HG02981 (cell line): ENCODE measurements around the gene WBP2NL.
"Not testable (repeated sequence)": the region's sequence is repeated elsewhere in the genome, so short reads cannot be mapped to it uniquely, and the experiment has no call there.

ENCODE experiments used
- ATAC-seq: cut with Tn5 transposase; IDR thresholded peaks from one replicate; pipeline ENCODE4 v1.9.1; 2021; ENCODE audit warnings: mild to moderate bottlenecking, moderate library complexity; ENCODE audit not compliant: unreplicated experiment

The WBP2NL gene

DNA sequence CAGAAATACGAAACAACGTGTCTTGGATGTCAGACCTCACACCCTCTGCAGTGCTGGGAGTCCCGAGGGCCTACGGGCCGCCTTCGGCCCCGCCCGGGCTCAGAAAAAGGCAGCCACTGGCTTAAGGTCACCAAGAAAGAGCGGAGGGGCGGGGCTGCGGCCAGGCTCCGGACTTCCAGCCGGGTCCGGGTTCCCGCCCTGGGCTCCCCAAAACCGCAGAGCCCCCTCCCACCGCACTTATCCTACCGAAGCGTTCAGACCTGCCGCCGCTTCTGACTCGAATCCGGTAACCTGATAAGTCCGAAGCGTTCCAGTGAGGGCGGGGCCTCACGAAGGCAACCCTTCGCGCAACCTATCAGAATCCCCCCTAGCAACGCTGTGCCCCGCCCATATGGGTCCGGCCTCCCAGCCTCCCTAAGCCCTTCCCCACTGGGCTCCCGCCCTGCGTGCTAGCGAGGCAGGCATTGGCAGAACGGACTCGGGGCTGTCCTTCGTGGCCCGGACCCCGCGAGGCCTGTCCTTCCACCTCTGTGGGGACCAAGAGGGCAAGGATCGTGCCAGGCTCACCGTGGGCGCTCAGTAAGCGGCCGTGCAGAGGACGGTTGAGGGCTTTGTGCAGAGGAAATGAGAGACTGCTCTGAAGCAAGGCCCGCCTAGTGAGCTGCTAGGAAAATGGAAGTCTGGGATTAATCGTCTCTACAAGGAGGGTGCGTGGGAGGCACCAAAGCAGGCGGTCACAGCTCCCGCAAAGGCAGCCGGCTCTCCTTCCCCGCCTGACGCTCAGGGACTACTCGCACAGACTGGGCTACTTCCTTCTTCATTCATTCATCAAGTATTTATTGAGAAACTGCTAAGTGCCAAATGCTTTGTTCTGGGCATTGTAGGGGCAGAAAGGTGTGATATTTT, 72.2 kb downstream of the WBP2NL start, which contains the start of gene NAGA:
Gene NAGA, minus strand, starts transcription at position 296 of the 906 bp plus-strand sequence. CDS start 515 bp downstream, outside the sequence.
- ATAC-seq: peak; percentile 86

GRCh38 chr22:42071508-42071907, 72.9 kb downstream of the WBP2NL start:
- ATAC-seq: not testable (repeated sequence)

GRCh38 chr22:42072606-42073330, 74.2 kb downstream of the WBP2NL start:
- ATAC-seq: no peak

- no peak for ATAC-seq
Observed at GRCh38 chr22:42073621-42074041, 75.0 kb downstream of the WBP2NL start.

DNA sequence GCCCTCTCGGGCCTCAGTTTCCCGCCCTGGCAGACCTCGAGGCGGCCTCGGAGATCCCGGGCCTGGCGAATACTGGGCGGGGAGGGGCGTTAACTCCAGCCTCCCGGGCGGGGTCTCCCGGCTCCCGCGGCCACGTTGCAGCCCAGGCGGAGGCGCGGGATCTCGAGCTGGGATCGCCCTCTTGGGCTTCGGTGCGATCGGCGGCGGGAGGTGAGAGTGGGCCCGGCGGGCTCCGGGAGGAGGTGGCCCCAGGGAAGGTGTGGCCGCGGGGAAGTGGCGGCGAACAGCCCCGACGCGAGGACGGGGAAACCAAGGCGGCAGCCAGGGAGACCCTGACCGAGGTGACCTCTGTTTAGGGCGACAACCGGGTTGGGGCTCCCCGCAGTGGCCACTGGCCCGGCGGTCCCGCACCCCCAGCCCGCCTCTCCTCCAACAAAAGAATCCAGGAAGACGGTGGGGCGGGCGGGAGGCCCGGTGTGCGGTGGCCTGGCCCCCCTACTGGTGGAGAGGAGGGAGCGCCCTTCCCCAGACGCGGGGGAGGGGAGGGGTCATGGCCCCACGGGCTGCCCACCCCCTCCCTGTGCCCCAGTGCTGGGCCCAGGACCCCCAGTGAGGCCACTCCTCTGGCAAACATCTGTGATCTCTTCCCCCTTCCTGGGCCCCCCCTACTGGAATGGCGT, 75.7 kb downstream of the WBP2NL start, which contains the start of gene PHETA2:
Gene PHETA2, plus strand, starts transcription at position 117 of the 680 bp plus-strand sequence. CDS start 3,046 bp downstream, outside the sequence.
- ATAC-seq: no peak

GRCh38 chr22:42074846-42075676, 76.5 kb downstream of the WBP2NL start:
- no peak for ATAC-seq

DNA sequence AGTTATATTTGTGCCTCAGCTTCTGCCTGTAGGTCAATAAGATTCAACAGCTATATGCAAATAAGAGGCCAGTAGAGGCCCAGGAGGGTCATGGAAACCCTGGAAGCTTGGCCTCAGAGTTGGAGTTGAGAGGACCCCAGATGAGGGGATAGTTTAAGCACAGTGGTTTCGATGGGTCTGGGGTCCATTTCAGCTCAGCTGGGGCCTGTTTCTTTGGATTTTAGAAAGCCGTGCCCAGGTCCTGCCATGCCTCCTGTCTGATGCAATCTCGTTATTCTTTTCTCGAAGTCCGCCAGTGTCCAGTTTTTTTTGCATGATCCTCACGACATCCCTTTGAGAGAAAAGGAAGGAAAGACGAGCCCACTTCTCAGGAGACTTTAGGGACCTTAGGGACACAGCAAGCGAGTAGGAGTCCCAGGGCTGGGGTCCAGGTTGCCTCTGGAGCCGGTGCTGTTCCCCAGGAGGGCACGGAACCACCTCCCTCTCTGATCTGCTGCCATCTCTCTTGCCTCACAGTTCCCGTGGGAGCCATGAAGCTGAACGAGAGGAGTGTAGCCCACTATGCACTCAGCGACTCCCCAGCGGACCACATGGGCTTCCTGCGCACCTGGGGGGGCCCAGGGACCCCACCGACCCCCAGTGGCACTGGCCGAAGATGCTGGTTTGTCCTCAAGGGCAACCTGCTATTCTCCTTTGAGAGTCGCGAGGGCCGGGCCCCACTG, 78.3 kb downstream of the WBP2NL start:
- no peak for ATAC-seq

GRCh38 chr22:42077486-42078125, 79.0 kb downstream of the WBP2NL start:
- no peak for ATAC-seq
